GM23248 (cell line): ENCODE measurements around the gene CEACAM16. TPM values are rescaled to one million over a fixed set of nuclear protein-coding genes. Genes with fewer than 3 reads are reported as not detected.

Experiments
- DNase-seq: peaks from one replicate; pipeline ENCODE4 v3.0.0-alpha.2; 2015
- H2AFZ ChIP-seq: fragments of 200-600 bp; sonication (generic); 2 replicates; pipeline ENCODE4 v1.6.1; 2016; ENCODE audit warnings: antibody characterized with exemption
- H3F3A ChIP-seq: fragments of 200-600 bp; sonication (generic); 2 replicates; pipeline ENCODE4 v1.6.1; 2016; ENCODE audit warnings: mild to moderate bottlenecking, antibody characterized with exemption, mixed run types; ENCODE audit not compliant: insufficient read depth
- H3K27ac ChIP-seq: fragments of 200-600 bp; sonication (generic); 2 replicates; pipeline ENCODE4 v1.5.1; 2016; ENCODE audit warnings: mild to moderate bottlenecking
- H3K27me3 ChIP-seq: fragments of 200-600 bp; sonication (generic); replicated peaks from 2 replicates; pipeline ENCODE4 v1.6.1; 2016; ENCODE audit warnings: mild to moderate bottlenecking; ENCODE audit not compliant: insufficient read depth
- H3K36me3 ChIP-seq: fragments of 200-600 bp; sonication (generic); 2 replicates; pipeline ENCODE4 v1.6.1; 2016; ENCODE audit warnings: low read depth, mild to moderate bottlenecking
- H3K4me1 ChIP-seq: fragments of 200-600 bp; sonication (generic); 2 replicates; pipeline ENCODE4 v1.6.1; 2016; ENCODE audit warnings: mild to moderate bottlenecking; ENCODE audit not compliant: insufficient read depth
- H3K4me2 ChIP-seq: fragments of 200-600 bp; sonication (generic); one replicate; pipeline ENCODE4 v1.6.1; 2016; ENCODE audit warnings: mild to moderate bottlenecking; ENCODE audit not compliant: unreplicated experiment
- H3K4me3 ChIP-seq: fragments of 200-600 bp; sonication (generic); 2 replicates; pipeline ENCODE4 v1.5.1; 2016; ENCODE audit warnings: mild to moderate bottlenecking
- H3K79me2 ChIP-seq: fragments of 200-600 bp; sonication (generic); 2 replicates; pipeline ENCODE4 v1.6.1; 2016; ENCODE audit warnings: mild to moderate bottlenecking; ENCODE audit not compliant: insufficient read depth
- H3K9ac ChIP-seq: fragments of 200-600 bp; sonication (generic); 2 replicates; pipeline ENCODE4 v1.6.1; 2016; ENCODE audit warnings: mild to moderate bottlenecking
- H3K9me2 ChIP-seq: fragments of 200-600 bp; sonication (generic); 2 replicates; pipeline ENCODE4 v1.6.1; 2016; ENCODE audit warnings: mixed run types, mild to moderate bottlenecking, moderate library complexity; ENCODE audit not compliant: insufficient read depth
- H3K9me3 ChIP-seq: fragments of 200-600 bp; sonication (generic); one replicate; pipeline ENCODE4 v1.6.1; 2017; ENCODE audit warnings: low read depth
- H4K20me1 ChIP-seq: fragments of 200-600 bp; sonication (generic); 2 replicates; pipeline ENCODE4 v1.6.0; 2016; ENCODE audit not compliant: insufficient read depth
- EZH2 ChIP-seq: fragments of 200-600 bp; sonication (generic); IDR thresholded peaks from 2 replicates; pipeline ENCODE4 v1.6.1; 2018; ENCODE audit warnings: antibody characterized with exemption, mild to moderate bottlenecking; ENCODE audit not compliant: insufficient read depth, poor library complexity, severe bottlenecking
- EZH2phosphoT487 ChIP-seq: fragments of 200-600 bp; sonication (generic); IDR thresholded peaks from 2 replicates; pipeline ENCODE4 v1.6.1; 2018; ENCODE audit warnings: antibody characterized with exemption, moderate library complexity, mild to moderate bottlenecking, low read depth; ENCODE audit not compliant: insufficient read depth
- WGBS, 2 experiments: methylation state at CpG; one replicate each; pipeline ENCODE4 v1.1.6; 2015 to 2017; ENCODE audit warnings: low lambda C conversion rate in 2 of 2, low coverage in 1 of 2; ENCODE audit errors: missing lambda C conversion rate in 2 of 2; 5-methylcytosine and 5-hydroxymethylcytosine counted together
- in situ Hi-C: fragments of 300-500 bp; cut with MboI; formaldehyde crosslinking; loops from 2 replicates; pipeline ENCODE4 v1.15.0; 2020
- polyA plus RNA-seq: library from polyadenylated mRNA; unstranded; fragments of >200 nt; fragmentation: Nextera tagmentation; extraction: Ambion mirVana; gene quantifications from 2 replicates; pipeline ENCODE4 v1.2.1, GENCODE V29; 2016
- total RNA-seq: library from RNA; depleted of rRNA; stranded (reverse); fragments of >200 nt; shearing (Covaris generic); gene quantifications from 2 replicates; pipeline ENCODE4 v1.2.3, GENCODE V29; 2014

Gene CEACAM16
- total and polyA plus RNA-seq, 2 experiments from 2014 or later, result not detected

DNA sequence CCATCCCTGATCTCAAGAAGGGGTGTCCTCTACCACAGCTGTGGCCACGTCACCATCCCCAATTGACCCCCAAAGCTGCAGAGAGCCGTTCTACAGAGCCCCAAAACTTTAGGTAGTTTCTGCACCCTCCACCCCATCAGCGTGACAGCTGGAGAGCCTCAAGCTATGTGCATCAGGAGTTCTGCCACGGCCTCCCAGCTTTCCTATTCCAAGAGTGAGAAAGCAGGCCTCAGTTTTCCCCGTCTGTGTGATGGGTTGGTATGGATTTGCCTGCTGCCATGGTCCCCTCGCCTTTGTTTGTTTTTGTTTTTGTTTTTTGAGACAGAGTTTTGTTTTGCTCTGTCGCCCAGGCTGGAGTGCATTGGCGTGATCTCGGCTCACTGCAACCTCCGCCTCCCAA is 51.0 kb downstream of the CEACAM16 start:
- peaks cover 26% of the 10 kb centered on the region for H3F3A ChIP-seq
- no peak overlapping the region for H2AFZ ChIP-seq
- 55 to 58% methylated on average over 10 of the region's 10 CpGs for WGBS, 2 experiments
- peaks cover 50% of the 10 kb centered on the region for H3K79me2 ChIP-seq
- H3K9me2 ChIP-seq, result no peaks in the 10 kb centered on the region
- no peaks in the 10 kb centered on the region for H3K27me3 ChIP-seq
- peaks cover 19% of the 10 kb centered on the region for H3K36me3 ChIP-seq
- in situ Hi-C loops, result no loop called here
- H3K4me2 ChIP-seq, result peak overlapping the region; percentile 99
- H3K9ac ChIP-seq, result peak overlapping the region; percentile 96
- no peaks in the 10 kb centered on the region for H4K20me1 ChIP-seq
- H3K4me3 ChIP-seq, result peak overlapping the region; percentile 99
- peak overlapping the region; percentile 94 for H3K27ac ChIP-seq
- H3K9me3 ChIP-seq, result no peaks in the 10 kb centered on the region
- H3K4me1 ChIP-seq, result peaks cover 44% of the 10 kb centered on the region
- DNase-seq, result no peak
- no peak for TF ChIP-seq EZH2
- TF ChIP-seq EZH2phosphoT487, result no peak

DNA sequence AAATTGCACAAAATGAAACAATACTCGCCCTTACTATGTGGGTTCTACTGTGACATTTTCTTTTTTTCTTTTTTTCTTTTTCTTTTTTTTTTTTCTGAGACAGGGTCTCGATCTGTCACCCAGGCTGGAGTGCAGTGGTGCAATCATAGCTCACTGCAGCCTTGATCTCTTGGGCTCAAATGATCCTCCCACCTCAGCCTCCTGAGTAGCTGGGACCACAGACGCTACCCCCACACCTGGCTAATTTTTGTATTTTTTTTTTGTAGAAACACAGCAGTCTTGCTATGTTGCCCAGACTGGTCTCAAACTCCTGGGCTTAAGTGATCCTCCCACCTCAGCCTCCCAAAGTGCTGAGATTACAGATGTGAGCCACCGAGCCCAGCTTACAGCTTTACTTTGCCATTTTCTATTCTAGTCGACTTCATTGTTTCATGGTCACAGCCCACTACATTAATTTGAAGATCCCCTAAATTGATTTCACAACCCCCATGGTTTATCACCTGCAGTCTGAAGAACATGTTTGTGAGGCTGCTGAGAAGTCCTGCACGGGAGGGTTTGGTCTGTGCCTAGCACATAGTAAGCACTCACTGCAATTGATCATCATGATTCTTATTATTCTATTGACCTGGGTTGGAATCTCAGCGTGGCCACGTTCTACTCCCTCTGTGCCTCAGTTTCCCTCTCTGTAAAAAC is 53.3 kb downstream of the CEACAM16 start:
- Histone ChIP-seq H3K9me2 (no peaks in the 10 kb centered on the region), H4K20me1 (no peaks in the 10 kb centered on the region), H3K27ac (peak overlapping the region; percentile 88), H3K79me2 (peaks cover 62% of the 10 kb centered on the region), H2AFZ (no peak overlapping the region), H3K9ac (peak overlapping the region; percentile 84), H3K4me3 (peak overlapping the region; percentile 69), H3K36me3 (peaks cover 30% of the 10 kb centered on the region), H3F3A (peaks cover 33% of the 10 kb centered on the region), H3K4me1 (peaks cover 44% of the 10 kb centered on the region), H3K9me3 (no peaks in the 10 kb centered on the region), H3K4me2 (peak overlapping the region; percentile 99), H3K27me3 (no peaks in the 10 kb centered on the region)
- in situ Hi-C loops, result no loop called here
- TF ChIP-seq EZH2 (no peak), EZH2phosphoT487 (no peak)
- no peak for DNase-seq
- 66 to 69% methylated on average over 8 of the region's 8 CpGs for WGBS, 2 experiments

DNA sequence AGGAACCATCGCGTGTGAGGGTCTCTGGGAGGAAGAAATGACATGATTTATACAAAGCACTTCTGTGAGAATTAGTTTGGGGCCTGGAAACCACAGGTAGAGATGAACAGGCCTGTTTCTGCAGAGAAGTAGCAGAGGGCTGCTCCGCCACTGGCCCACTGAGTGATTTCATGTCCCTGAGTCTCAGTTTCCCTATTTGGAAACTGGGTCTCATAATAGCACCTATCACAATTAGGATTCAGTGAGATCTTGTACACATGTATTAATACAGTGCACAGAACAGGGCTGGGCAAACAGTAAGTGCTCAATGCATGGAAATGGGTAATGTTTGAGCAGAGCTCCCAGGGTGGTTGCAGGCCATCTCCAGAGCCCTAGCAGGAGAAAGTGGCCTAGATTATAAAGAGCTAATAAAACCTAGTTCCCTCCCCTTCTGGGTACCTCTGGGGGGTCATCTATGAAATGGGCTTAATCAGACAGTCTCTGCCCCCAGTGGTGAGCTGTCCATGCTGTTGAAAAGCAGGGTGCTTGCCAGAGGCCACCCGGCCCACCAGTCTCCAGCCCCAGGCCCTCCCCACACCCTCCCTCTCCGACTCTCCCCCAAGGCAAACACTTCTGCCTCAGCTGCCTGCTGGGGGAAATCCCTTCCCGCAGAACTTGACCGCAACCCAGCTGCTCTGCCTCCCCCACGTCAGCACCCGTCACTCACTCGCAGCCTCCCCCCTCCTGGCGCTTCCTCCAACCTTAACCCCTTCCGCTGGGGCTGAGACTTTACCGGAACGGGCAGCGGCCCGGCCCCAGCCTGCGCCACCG is 54.1 kb downstream of the CEACAM16 start:
- H3K4me2 ChIP-seq, result peak overlapping the region; percentile 89
- H3K79me2 ChIP-seq, result peaks cover 62% of the 10 kb centered on the region
- in situ Hi-C loops, result no loop called here
- no peaks in the 10 kb centered on the region for H3K27me3 ChIP-seq
- H3K4me3 ChIP-seq, result peak overlapping the region; percentile 69
- DNase-seq, result peak; percentile 92
- peaks cover 44% of the 10 kb centered on the region for H3K4me1 ChIP-seq
- H3K9ac ChIP-seq, result peak overlapping the region; percentile 84
- no peaks in the 10 kb centered on the region for H3K9me2 ChIP-seq
- TF ChIP-seq EZH2, result no peak
- no peak for TF ChIP-seq EZH2phosphoT487
- peaks cover 32% of the 10 kb centered on the region for H3F3A ChIP-seq
- 15 to 17% methylated on average over 17 to 18 of the region's 18 CpGs for WGBS, 2 experiments
- peak overlapping the region; percentile 88 for H3K27ac ChIP-seq
- no peak overlapping the region for H2AFZ ChIP-seq
- peaks cover 30% of the 10 kb centered on the region for H3K36me3 ChIP-seq
- no peaks in the 10 kb centered on the region for H4K20me1 ChIP-seq
- no peaks in the 10 kb centered on the region for H3K9me3 ChIP-seq

- 0 to 1% methylated on average over 6 to 11 of the region's 11 CpGs for WGBS, 2 experiments
- Histone ChIP-seq H3K27me3 (no peaks in the 10 kb centered on the region), H3K9ac (peak overlapping the region; percentile 84), H3K36me3 (peaks cover 30% of the 10 kb centered on the region), H3K4me2 (peak overlapping the region; percentile 89), H3F3A (peaks cover 30% of the 10 kb centered on the region), H3K9me2 (no peaks in the 10 kb centered on the region), H3K79me2 (peaks cover 62% of the 10 kb centered on the region), H3K4me1 (peaks cover 44% of the 10 kb centered on the region), H3K9me3 (no peaks in the 10 kb centered on the region), H3K4me3 (peak overlapping the region; percentile 69), H3K27ac (peak overlapping the region; percentile 88), H2AFZ (no peak overlapping the region), H4K20me1 (no peaks in the 10 kb centered on the region)
- TF ChIP-seq EZH2phosphoT487 (no peak), EZH2 (no peak)
- DNase-seq, result no peak
- in situ Hi-C loops, result no loop called here
Measured at GRCh38 chr19:44753626-44753931, 54.6 kb downstream of the CEACAM16 start.
